ENCODE results near the gene SNX33.
"Not testable (repeated sequence)": the region's sequence is repeated elsewhere in the genome, so short reads cannot be mapped to it uniquely, and the experiment has no call there.

Gene SNX33

DNA sequence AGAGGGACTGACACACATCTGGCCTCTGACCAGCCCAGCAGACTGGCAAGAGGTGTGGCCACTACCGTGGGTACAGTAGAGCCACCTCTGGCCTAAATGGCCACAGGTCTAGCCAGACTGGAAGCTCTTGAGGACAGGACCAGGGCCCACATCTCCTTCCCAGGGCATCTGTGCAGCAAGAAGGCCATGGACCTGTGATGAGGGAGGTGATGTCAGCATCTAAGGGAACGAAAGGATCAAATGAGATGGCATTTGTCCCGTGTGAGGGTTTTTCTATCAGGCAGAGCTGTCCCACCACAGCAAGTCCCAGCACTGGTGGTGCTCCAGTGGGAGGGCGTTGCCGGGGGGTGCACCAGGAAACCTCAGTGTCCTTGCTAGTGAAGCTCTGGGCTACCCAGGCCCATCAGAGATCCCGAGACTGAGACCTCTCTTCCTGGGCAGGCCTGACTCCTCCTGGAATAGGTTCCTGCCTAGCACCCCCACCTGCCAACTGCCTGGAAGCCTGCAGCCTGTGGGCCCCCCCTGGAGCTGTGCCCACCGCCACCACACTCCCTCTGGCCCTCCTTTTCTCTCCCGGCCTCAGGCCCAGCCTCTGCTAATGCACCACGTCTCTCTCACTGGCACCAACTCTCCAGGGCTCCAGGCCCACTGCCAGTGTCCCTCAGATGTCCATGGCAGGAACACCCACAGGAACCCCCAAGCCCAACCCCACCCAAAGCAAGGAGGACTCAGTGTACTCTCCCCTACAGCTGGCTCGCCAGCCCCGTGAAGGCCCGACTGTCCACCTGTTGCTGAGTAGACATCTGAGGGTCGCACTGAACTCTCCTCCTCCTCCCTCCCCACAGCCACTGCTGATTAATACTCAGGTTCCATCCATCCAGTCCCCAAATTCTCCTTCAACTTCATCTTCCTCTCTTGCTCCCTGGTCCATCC lies 53.6 kb downstream of the SNX33 start:
- not testable (repeated sequence) for DNase-seq

DNA sequence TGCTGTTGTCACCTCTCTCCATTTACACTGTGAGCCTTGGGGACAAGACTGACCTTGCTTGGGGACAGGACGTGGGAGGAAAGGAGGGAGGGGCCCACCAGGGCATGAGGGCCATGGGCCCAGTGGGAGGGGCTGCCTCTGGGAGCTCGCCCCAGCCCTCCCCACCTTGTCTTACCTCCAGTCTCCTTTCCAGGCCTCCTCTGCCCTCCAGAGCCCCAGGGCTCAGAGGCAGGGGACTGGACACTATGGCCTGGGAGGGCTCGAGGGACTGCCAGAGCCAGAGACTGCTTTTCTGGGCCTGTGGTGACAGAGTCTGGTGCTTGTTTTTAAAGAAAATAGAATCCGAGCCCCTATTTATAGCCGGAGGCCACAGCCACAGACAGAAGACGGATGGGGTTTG lies 54.7 kb downstream of the SNX33 start:
- no peak for DNase-seq

DNA sequence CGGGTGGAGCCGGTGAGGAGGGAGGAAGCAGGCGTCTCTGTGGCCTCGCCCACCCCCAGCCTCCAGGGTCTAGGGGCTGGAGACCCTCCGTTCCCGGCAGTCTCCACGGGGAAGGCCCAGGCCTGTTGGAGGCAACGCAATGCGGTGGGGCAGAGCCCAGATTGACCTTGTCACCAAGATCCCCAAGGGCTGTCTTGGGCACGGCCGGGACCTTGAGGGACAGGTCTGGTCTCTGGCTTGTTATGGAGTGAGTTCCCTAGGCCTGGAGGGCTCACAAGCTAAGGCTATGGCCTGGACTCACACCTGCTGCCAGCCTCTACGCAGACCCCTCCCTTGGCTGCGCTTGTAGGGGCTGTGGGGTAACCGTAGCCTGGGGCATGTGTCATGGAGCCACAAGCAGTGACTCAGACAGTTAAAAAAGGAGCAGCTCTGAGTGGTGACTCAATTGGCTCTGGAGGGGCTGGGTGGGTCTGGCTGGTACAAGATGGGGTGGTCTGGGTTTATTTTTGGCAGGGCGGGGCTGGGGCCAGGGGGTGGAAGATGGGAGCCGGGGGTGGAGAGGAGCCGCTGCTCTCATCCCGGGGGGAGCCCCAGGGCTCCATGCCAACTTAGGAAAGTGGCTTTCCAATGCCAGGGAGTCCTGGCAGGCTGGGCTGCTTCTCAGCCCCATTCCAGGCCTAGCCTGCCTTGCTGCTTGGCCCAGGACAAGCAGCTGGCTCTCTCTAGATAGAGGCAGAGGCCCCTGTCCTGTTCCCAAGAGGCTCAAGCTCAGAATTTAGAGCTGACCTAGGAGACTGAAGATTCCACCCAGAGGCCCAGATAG lies 55.9 kb downstream of the SNX33 start:
- not testable (repeated sequence) for DNase-seq

DNA sequence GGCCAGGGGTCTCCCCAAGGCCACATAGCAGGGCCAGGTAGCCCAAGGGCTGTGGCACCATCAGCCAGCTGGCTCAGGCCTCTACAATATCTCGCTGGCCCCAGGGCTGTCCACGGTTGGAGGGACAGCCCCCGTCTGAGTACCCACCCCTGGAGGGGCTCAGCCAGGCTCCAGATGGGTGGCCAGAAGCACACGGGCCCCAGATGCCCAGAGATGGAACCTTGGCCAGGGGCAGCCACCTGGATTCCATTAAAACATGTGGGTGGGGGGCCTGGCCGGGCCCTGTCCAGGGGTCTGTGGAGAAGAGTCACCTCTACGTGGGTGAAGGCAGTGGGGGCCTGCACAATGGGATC lies 56.5 kb downstream of the SNX33 start:
- no peak for DNase-seq

DNA sequence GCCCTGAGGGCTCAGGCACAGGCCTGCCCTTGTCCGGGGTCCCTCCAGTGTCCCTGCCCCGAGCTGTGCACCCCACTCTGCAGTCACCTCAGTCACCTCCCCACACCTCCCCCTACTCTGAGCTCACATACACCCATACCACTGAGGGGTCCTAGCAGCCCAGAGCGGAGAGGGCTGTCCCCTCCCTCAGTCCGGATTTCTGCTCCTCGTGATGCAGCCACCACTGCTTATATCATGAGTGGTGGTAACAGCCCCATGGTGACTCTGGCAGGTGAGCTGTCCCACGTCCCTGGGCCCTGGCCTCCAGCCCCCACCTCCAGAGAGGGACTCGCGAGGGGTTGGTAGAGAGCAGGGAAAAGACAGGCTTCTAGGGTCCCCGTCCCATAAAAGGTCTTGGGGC lies 56.9 kb downstream of the SNX33 start:
- DNase-seq = no peak

DNA sequence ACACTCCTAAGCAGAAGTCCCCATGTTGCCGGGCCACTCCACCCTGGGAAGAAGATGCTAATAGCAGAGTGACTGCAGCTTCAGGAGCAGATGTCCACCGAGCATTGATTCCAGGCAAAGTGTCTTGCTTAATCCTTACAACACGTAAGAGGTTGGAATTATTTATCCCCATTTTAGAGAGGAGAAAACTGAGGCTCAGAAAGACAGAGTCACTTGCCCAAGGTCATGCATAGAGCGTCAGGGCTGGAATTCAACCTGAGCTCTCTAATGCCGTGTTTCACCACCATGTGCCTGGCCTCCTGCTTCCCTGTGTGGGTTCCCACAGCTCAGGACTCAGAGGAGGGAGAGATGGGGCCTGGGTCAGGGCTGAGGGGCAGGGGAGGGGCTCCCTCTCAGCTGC lies 57.7 kb downstream of the SNX33 start:
- not testable (repeated sequence) for DNase-seq

DNA sequence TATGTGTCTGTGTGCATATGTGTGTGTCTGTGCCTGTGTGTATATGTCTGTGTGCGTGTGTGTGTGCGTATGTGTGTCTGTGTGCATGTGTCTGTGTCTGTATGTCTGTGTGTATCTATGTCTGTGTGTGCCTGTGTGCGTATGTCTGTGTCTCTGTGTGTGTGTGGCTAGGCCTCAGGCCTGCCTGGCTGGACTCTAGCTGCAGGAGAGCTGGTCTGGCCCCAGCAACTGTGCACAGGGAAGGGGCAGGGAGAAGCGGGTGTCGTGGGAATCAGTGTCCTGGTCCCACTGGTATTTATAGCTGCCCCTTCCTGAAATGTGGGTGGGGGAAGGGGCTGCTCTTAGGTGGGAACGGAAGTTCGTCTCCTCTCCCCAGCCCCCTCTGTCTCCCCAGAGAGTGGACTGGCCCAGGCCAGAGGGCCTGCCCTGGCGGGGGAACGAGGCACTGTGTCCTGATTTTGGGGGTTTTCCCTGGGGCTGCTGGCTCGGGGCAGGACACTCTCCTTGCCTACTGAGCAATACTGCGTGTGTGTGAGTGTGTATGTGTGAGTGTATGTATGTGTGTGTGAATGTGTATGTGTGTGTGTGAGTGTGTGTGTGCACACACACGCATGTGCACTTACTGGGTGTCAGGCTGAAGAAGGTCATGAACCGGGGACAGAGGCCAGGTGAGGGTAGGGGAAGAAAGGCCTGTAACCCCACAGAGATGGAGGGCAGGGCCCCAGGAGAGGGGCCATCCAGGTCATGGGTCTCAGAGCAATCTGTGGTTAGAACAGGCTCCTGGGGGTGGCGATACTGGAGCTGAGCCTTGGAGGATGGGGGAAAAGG lies 58.4 kb downstream of the SNX33 start:
- DNase-seq = no peak

DNA sequence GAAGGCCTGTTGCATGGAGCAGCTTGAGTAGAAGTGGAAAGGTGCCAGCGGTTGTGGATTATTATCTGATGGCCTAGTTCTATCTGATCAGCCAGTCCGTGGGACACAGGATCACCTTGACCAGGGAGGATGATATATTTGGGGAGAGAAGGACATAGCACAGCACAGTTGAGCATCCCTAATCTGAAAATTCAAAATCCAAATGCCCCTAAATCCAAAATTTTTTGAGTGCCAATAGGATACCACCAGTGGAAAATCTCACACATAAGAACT lies 58.9 kb downstream of the SNX33 start:
- no peak for DNase-seq

DNA sequence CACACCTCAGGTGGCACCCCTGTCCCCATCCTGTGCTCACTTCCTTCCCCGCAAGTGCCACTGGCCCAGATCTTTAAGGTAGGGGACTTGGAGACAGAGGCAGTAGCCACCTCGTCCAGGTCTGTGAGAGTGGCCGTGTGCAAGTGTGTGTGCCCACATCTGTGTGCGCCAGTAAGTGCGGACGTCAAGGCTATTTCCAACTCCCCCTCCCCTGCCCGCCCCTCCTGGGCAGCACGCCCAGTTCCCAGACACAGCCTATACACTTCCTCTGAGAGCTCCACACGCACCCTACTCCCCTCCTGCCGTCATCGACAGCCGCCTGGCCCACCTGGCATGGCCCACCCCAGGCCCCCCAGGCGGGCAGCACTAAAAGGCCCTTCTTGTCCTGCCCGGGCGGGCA lies 61.7 kb downstream of the SNX33 start:
- DNase-seq = not testable (repeated sequence)

DNA sequence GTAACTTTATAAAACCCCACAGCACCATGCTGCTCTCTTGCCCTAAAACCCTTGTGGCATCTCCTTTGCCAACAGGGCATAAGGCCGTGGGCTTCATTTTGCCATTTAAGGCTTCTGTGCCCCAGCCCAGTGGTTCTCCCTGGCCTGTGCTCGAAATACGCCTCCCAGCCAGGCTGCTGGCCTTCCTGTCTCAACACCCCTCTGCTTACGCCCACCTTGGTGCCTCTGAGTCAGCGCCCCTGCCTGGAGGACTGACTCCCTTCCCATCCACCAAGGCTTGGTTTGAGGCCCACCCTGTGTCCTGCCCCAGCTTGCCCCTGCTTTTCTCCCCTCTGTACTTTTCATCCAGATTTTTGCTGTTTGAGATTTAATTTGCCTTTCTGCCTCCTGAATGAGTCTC lies 63.2 kb downstream of the SNX33 start:
- not testable (repeated sequence) for DNase-seq

DNA sequence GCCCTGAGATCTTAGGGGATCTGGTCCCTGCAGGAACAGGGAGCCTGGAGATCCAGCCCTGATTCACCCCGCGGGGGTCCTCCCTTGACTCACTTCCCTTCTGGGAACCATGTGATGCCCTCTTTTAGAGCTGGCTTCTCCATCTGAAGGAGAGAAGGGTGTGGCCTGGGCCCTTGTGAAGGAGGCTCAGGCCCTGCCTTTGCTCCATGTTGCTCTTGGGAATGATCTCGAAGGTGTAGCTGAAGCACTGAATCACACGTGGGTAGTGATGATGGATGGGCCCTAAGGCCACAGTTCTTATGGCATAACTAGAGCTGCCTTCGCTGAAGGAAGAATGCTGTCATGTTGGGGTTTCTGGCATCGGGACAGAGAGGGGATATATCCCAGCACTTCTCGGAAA lies 63.8 kb downstream of the SNX33 start:
- not testable (repeated sequence) for DNase-seq

All from hematopoietic multipotent progenitor cell treated with erythropoietin and hydrocortisone succinate and interleukin-3 and kit ligand, for 6 days (in vitro differentiated cells).